Central memory CD8-positive, alpha-beta T cell (primary cell): ENCODE data around the gene RIMBP2.

Experiments used
- ATAC-seq: fragments of 150-1000 bp; cut with Tn5 transposase; replicated peaks from 2 replicates; pipeline ENCODE4 v1.10.0; 2022; ENCODE audit warnings: mild to moderate bottlenecking, moderate FRiP score, moderate number of reproducible peaks; ENCODE audit not compliant: poor library complexity, severe bottlenecking; ENCODE audit errors: extremely low read depth
- DNase-seq, 2 donors: peaks; one replicate each; pipeline ENCODE4 v3.0.0; 2021; ENCODE audit warnings: low spot score in 2 of 2
- H3K27ac Mint-ChIP-seq: one replicate; pipeline ENCODE4 v1.8.0; 2022; ENCODE audit warnings: low read depth, mild to moderate bottlenecking, moderate library complexity, mixed read lengths
- H3K27me3 Mint-ChIP-seq: one replicate; pipeline ENCODE4 v1.8.0; 2022; ENCODE audit warnings: mixed read lengths
- H3K36me3 Mint-ChIP-seq: one replicate; pipeline ENCODE4 v1.8.0; 2022; ENCODE audit warnings: mild to moderate bottlenecking, moderate library complexity, mixed read lengths; ENCODE audit not compliant: insufficient read depth
- H3K4me1 Mint-ChIP-seq: one replicate; pipeline ENCODE4 v1.8.0; 2022; ENCODE audit warnings: mixed read lengths
- H3K4me3 Mint-ChIP-seq: one replicate; pipeline ENCODE4 v1.8.0; 2022; ENCODE audit warnings: mild to moderate bottlenecking, moderate library complexity, mixed read lengths
- H3K9me3 Mint-ChIP-seq: one replicate; pipeline ENCODE4 v1.8.0; 2022; ENCODE audit warnings: mixed read lengths

The RIMBP2 gene

DNA sequence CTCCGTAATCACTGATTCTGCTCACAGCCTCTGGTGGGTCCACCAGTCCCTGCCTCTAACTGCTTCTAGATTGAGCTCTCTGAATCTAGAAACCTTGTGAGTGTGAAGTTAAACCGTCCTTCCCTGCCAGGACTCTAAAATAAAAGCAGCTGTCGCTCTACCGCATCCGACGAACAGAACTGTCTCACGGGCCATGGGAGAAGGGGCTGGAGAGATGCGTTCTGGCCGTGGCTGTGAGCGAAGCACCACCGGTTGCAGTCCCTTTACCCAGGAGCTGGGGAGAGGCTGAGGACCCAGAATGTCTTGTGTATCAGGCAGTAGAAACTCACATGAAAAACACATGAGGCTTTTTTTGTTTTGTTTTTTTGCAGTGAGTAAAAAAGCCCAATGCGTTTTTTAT, 218.8 kb downstream of the RIMBP2 start:
- Mint-ChIP-seq H3K4me3 (no peak overlapping the region), H3K27ac (no peak overlapping the region), H3K9me3 (no peaks in the 10 kb centered on the region), H3K4me1 (no peaks in the 10 kb centered on the region), H3K36me3 (no peaks in the 10 kb centered on the region), H3K27me3 (peaks cover 33% of the 10 kb centered on the region)
- no peak for ATAC-seq
- no peak for DNase-seq

DNA sequence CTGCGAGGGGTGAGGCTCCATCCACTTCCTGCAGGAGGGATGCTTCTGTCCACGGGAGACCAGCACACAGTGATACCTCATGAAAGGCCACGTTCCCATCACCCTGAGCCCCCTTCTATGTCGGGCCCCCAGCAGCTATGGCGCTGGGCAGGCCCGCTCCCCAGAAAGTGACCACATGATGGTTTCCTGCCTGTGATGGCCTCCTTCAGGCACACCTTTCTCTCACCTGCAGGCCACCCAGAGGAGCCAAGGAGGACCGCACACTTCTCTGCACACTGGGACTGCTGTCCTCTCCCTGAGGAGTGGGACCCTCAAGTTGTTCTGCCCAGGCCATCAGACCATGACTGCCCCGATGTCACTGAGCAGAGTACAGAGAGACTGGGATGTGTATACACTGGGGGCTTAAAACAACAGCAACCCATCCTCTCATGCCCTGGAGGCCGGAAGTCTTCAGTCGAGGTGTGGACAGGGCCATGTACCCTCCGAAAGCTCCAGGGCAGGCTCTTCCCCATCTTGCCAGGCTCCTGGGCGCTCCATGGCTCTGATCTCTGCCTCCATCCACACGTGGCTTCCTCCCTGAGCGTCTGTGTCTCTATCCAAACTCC, 219.5 kb downstream of the RIMBP2 start:
- Mint-ChIP-seq H3K4me3 (no peak overlapping the region), H3K27me3 (peaks cover 27% of the 10 kb centered on the region), H3K9me3 (no peaks in the 10 kb centered on the region), H3K27ac (no peak overlapping the region), H3K4me1 (no peaks in the 10 kb centered on the region), H3K36me3 (no peaks in the 10 kb centered on the region)
- DNase-seq = no peak
- ATAC-seq = no peak

DNA sequence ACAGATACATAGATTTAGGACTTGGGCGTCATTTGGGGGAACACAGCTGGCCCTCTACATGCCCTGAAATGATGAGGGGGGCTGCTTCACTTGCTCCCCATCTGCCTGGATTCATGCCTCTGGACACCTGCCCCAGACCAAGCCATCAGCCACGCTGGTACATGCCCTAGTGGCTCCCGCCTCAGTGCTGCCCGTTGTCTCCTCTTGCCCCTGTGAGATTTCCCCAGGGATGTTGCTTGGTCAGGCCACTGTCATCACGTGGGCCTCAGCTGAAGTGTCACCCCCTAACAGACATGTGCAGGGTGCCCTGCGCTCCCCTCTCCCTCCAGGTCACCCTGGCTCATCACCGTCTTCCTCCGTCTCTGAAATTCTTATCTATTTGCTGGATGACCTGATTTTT, 220.9 kb downstream of the RIMBP2 start:
- Mint-ChIP-seq H3K4me1 (no peaks in the 10 kb centered on the region), H3K27ac (no peak overlapping the region), H3K27me3 (peaks cover 19% of the 10 kb centered on the region), H3K4me3 (no peak overlapping the region), H3K9me3 (no peaks in the 10 kb centered on the region), H3K36me3 (no peaks in the 10 kb centered on the region)
- ATAC-seq (no peak), DNase-seq (no peak)

DNA sequence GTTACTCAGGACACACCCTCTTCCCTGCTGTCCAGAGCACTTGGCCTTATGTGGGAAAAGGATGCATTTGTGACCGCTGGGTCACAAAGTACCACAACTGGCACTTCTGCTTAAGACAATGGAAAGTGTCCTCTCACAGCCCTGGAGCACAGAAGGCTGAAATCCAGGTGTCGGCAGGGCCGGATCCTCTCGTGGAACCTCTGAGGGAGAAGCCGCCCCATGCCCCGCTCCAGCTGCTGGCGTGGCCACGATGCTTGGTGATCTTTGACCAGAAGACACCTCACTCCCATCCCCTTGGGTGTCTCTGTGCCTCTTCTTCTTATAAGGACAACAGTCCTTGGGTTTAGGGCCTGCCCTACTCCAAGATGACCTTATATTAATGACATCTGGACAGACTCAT, 221.4 kb downstream of the RIMBP2 start:
- DNase-seq = no peak
- H3K9me3 Mint-ChIP-seq = no peaks in the 10 kb centered on the region
- no peaks in the 10 kb centered on the region for H3K36me3 Mint-ChIP-seq
- no peak overlapping the region for H3K4me3 Mint-ChIP-seq
- peaks cover 19% of the 10 kb centered on the region for H3K27me3 Mint-ChIP-seq
- no peak for ATAC-seq
- H3K4me1 Mint-ChIP-seq = no peaks in the 10 kb centered on the region
- H3K27ac Mint-ChIP-seq = no peak overlapping the region

DNA sequence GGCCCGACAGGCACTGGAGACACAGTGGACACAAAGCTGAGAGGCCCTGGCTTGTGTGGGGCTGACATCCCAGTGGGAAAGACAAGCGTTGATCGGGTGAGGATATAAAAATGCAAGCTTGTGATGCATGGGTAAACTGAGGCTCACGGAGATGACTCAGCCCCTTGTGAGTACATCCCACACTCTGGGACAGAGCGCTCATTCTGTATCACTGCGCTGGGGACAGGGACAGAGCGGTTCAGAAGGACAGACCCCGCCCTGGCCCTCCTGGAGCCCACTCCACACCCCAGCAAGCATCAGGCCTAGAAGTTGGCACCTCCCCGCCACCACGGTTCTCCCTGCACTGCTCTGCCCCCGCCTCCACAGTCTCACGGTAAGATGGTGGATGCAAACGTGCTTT, 222.1 kb downstream of the RIMBP2 start:
- peaks cover 24% of the 10 kb centered on the region for H3K27me3 Mint-ChIP-seq
- no peak for ATAC-seq
- H3K9me3 Mint-ChIP-seq = no peaks in the 10 kb centered on the region
- H3K4me3 Mint-ChIP-seq = no peak overlapping the region
- no peak overlapping the region for H3K27ac Mint-ChIP-seq
- H3K4me1 Mint-ChIP-seq = no peaks in the 10 kb centered on the region
- H3K36me3 Mint-ChIP-seq = no peaks in the 10 kb centered on the region
- no peak for DNase-seq

DNA sequence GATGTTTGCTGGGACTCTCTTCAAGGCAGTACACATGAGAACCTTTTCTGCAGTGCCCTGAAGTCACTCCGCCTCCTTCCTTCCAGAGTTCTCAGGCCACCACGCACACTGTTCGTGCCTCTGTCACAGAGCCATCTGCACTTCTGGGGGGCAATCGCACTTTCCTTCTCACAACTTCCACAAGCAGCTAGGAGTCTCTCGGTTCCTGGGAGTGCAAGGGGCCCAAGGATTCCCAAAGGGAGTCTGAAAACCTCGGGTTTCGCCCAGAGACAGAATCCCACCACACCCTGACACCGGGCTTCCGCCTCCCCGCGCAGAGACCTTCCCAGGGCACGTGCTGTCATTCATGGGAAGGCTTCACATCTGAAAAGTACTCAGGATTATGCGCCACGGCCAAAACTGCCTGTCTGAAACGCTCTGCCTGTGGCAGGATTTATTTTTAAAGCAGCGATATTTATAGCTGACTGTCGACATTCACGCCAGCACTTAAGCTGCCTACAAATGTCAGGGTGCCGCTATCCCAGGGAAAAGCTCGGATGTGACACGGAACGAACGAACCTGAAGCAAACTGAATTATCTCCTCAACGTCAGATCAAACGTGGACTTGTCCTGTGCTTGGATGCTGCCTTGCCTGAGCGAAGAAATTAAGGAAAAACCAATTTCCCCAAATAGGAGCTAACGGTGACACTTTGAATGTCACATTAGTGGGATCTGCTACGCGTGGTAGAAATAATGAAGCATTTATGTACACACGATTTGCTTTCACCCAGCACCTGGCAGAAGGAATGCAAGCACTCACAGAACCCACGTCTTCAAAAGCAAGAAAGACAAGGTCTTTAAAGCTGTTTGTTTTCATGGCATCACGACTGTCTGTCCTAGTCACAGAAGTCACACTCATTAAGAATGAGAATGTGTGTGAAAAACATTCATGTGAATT, 224.4 kb downstream of the RIMBP2 start:
- ATAC-seq (no peak), DNase-seq (no peak)
- H3K27ac Mint-ChIP-seq = no peak overlapping the region
- H3K36me3 Mint-ChIP-seq = no peaks in the 10 kb centered on the region
- H3K4me3 Mint-ChIP-seq = no peak overlapping the region
- no peaks in the 10 kb centered on the region for H3K4me1 Mint-ChIP-seq
- H3K27me3 Mint-ChIP-seq = peaks cover 38% of the 10 kb centered on the region
- H3K9me3 Mint-ChIP-seq = no peaks in the 10 kb centered on the region

DNA sequence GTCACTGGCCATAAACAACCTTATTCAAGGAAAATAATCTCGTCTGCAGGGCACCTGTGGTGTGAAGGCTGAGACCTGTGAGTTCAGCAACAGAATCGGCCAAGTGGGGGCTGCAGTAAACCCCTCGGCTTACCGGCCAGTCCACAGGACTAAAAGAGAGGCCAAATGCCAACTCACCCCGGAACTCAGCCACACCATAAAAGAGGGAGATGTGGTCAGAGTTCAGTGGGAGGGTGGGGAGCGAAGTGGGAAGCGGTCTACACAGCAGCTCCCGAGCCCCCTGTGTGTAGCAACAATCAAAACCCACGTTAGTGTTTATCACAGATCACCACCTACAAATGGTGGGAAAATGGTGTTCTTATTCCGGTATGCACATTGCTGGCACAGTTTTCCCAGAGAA, 225.4 kb downstream of the RIMBP2 start:
- Mint-ChIP-seq H3K4me1 (no peaks in the 10 kb centered on the region), H3K27ac (no peak overlapping the region), H3K9me3 (no peaks in the 10 kb centered on the region), H3K36me3 (no peaks in the 10 kb centered on the region), H3K27me3 (peaks cover 28% of the 10 kb centered on the region), H3K4me3 (no peak overlapping the region)
- DNase-seq (no peak), ATAC-seq (no peak)

DNA sequence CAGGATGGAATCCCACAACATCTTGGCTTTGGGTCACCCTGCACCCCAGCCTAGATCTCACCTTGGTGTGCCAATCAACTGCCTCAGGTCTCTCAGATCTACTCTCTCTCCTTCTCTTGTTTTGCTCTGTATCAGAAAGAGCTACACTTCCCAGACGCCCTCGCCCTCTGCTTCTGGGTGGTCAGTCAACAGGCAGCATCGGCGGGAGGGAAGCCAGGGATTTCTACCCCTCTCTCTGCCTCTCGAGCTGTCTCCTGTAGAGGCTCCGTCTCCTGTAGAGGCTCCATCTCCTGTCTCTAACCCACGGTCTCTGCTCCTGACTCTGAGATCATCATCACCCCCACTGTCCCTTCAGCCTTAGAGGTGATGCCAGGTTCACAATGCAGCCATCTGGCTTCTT, 226.8 kb downstream of the RIMBP2 start:
- H3K27me3 Mint-ChIP-seq = peaks cover 19% of the 10 kb centered on the region
- no peak overlapping the region for H3K27ac Mint-ChIP-seq
- no peak for ATAC-seq

DNA sequence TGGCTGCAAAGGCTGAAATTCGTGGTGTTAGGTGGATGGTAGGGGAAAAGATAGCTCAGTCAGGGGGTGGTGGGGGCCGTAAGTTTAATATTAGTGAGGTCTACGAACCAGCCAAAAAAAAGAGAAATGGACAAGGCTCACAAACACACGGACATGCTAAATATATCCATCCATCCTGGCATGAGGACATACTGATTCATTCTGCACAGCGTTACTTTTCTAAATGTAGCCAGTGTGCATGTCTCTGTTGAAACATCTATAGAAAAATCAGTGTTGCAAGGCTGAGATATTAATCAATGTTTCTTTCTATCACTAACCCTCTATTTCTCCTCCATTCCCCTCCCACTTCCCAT, 227.8 kb downstream of the RIMBP2 start:
- H3K9me3 Mint-ChIP-seq = no peaks in the 10 kb centered on the region
- ATAC-seq (no peak), DNase-seq (no peak)
- H3K27me3 Mint-ChIP-seq = peaks cover 19% of the 10 kb centered on the region
- H3K4me1 Mint-ChIP-seq = no peaks in the 10 kb centered on the region
- H3K4me3 Mint-ChIP-seq = no peak overlapping the region
- no peaks in the 10 kb centered on the region for H3K36me3 Mint-ChIP-seq
- H3K27ac Mint-ChIP-seq = no peak overlapping the region

More for the DNA sequence above, 226.8 kb downstream of the RIMBP2 start:
- Mint-ChIP-seq H3K4me3 (no peak overlapping the region), H3K36me3 (no peaks in the 10 kb centered on the region), H3K9me3 (no peaks in the 10 kb centered on the region), H3K4me1 (no peaks in the 10 kb centered on the region)
- no peak for DNase-seq

DNA sequence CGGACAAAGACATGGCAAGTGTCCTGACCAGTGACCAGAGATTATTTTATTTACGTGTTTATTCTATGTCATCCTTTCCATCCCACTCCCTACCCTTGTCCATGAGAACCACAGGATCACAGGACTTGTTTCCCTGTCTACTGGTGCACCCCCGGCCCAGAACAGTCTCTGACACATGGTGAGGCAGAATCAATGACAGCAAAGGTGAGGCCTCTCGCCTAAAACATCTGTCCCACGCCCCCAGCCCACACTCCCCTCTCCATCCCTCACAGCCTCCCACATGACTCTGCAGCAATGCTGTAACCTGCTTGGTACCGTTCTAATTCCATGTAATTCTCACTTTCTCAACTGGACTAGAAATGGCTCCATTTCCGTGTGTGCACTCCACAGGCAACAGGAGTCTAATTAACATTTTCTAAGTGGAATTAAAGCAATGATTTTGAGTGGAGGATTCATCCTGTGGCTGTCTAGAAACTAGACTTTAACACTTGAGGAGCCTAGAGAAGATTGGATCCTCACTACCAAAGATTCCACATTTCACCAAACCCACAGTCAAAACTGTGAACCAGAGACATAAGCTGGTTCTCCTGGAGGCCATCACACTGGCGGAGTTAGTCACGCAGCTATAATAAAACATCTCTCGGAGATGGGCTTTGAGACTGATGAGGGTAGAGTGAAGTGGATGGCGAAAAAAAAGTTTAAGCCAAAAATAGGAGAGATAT, 228.3 kb downstream of the RIMBP2 start:
- Mint-ChIP-seq H3K9me3 (no peaks in the 10 kb centered on the region), H3K4me1 (no peaks in the 10 kb centered on the region), H3K4me3 (no peak overlapping the region), H3K27me3 (peaks cover 19% of the 10 kb centered on the region), H3K36me3 (no peaks in the 10 kb centered on the region), H3K27ac (no peak overlapping the region)
- DNase-seq = no peak
- no peak for ATAC-seq

DNA sequence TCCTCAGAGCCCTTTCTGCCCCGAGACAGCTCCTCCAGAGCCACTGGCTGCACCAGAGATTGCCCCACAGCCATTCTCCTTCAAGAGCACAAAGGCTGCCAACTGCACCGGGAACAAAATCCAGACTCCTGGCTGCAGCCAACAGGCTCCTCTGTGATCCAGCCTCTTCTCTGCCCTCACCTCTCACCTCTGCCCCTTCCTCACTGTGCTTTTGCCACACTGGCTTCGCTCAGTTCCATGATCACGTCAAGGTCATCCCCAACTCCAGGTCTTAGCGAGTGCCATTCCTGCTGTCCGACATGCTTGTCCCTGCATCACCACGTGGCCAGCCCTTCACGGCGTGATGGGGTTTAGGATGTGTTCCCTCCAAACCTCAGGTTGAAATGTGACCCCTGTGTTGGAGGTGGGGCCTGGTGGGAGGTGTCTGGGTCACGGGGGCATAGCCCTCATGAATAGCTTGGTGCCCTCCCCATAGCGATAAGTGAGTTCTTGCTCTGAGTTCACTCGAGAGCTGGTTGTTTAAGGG, 229.1 kb downstream of the RIMBP2 start:
- H3K27ac Mint-ChIP-seq = no peak overlapping the region
- no peaks in the 10 kb centered on the region for H3K9me3 Mint-ChIP-seq
- peaks cover 19% of the 10 kb centered on the region for H3K27me3 Mint-ChIP-seq
- ATAC-seq (no peak), DNase-seq (no peak)
- no peak overlapping the region for H3K4me3 Mint-ChIP-seq
- H3K4me1 Mint-ChIP-seq = no peaks in the 10 kb centered on the region
- H3K36me3 Mint-ChIP-seq = no peaks in the 10 kb centered on the region

DNA sequence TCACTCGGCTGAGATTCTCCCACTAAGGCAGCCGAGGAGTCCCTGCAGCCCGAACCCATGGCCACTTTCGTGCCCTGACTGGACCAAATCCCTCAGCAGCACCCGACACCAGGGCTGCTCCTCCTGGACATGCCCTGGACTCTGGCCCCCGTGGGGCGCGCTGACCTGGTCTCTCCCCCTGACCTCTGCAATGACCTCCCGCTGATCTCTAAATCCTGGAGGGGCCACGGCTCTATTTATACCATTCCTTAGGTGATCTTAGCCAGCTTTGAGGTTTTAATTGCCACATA, 230.0 kb downstream of the RIMBP2 start:
- no peak for ATAC-seq
- no peak overlapping the region for H3K27ac Mint-ChIP-seq

More for the DNA sequence above, 230.0 kb downstream of the RIMBP2 start:
- Mint-ChIP-seq H3K36me3 (no peaks in the 10 kb centered on the region), H3K4me1 (no peaks in the 10 kb centered on the region), H3K27me3 (peaks cover 19% of the 10 kb centered on the region), H3K4me3 (no peak overlapping the region), H3K9me3 (no peaks in the 10 kb centered on the region)
- no peak for DNase-seq
